ENCODE results near the gene SSX2IP. TPM values are rescaled to one million over a fixed set of nuclear protein-coding genes. Genes with fewer than 3 reads are reported as not detected.

The SSX2IP gene
- total RNA-seq, 2 experiments from 2014 or later = 11.9 to 12.6 TPM

DNA sequence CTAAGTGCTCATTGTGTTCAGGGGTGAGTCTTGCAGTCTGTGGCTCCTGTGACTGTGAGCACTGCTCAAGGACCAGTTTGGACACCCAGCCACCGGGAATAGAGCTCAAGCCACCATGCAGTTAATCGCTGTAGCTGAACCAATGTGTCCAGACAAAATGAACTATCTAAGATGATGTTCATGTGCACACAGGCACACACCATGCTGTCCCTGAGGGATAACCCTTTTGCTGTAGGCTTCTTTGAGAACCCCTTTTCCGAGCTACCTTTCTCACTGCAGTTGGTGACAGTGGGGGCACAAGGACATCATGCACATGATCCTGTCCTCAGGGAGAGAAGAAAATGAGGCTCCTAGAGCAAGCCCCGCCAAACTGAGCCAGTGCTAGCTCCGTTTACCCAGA lies 65.4 kb downstream of the SSX2IP start:
- H3K27me3 Mint-ChIP-seq (ENCODE audit: low read depth) = no peaks in the 10 kb centered on the region
- CTCF ChIA-PET = interaction anchor here (0.7 to 2.2 kb wide), 5 partner anchors 38 to 311 kb away, joined by 3 to 7 read pairs (median 5); no protein-coding TSS in a partner anchor
- H3K27ac Mint-ChIP-seq = no peak overlapping the region
- DNase-seq = no peak
- intact Hi-C loops (cut with micrococcal nuclease) = loop anchor here (10.0 kb wide), 1 partner anchor 720 kb away; no protein-coding TSS in a partner anchor
- no peaks in the 10 kb centered on the region for H3K9me3 Mint-ChIP-seq
- peaks cover 10% of the 10 kb centered on the region for H3K4me1 Mint-ChIP-seq (ENCODE audit: low read depth)
- no peak overlapping the region for H3K4me3 Mint-ChIP-seq
- H3K36me3 Mint-ChIP-seq (ENCODE audit: low read depth) = no peaks in the 10 kb centered on the region

DNA sequence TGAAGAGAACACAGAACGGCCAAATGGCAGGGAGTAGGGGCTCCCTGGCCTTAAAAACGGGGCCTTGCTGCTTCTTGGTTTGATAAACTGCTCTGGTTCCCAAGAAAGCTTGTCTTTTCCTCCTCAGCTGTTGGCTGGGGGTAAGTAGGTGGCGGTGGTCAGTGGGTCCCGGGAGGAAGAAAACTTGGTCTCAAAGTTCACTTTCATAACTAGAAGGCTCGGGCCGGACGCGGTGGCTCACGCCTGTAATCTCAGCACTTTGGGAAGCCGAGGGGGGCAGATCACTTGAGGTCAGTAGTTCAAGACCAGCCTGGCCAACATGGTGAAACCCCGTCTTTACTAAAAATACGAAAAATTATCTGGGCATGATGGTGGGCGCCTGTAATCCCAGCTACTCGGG lies 68.7 kb downstream of the SSX2IP start:
- Mint-ChIP-seq H3K27ac (no peak overlapping the region), H3K9me3 (no peaks in the 10 kb centered on the region), H3K36me3 (ENCODE audit: low read depth) (no peaks in the 10 kb centered on the region), H3K27me3 (ENCODE audit: low read depth) (no peaks in the 10 kb centered on the region), H3K4me1 (ENCODE audit: low read depth) (peaks cover 18% of the 10 kb centered on the region), H3K4me3 (no peak overlapping the region)
- no peak for DNase-seq
- CTCF ChIA-PET = interaction anchor here (0.6 to 5.2 kb wide), 12 partner anchors 11 to 480 kb away, joined by 3 to 49 read pairs (median 4); partner anchors contain the start of gene SSX2IP
- intact Hi-C loops (cut with micrococcal nuclease) = loop anchor here (1.0 to 10.0 kb wide), 5 partner anchors 151 to 717 kb away; no protein-coding TSS in a partner anchor

GRCh38 chr1:84620720-84621313 lies 69.4 kb downstream of the SSX2IP start:
- H3K27me3 Mint-ChIP-seq (ENCODE audit: low read depth) = no peaks in the 10 kb centered on the region
- H3K36me3 Mint-ChIP-seq (ENCODE audit: low read depth) = no peaks in the 10 kb centered on the region
- peak overlapping the region; percentile 94 for H3K27ac Mint-ChIP-seq
- intact Hi-C loops (cut with micrococcal nuclease) = loop anchor here (1.0 to 10.0 kb wide), 11 partner anchors 69 to 716 kb away; partner anchors contain the start of genes GNG5, RPF1, SPATA1 and SSX2IP
- H3K9me3 Mint-ChIP-seq = no peaks in the 10 kb centered on the region
- peaks cover 18% of the 10 kb centered on the region for H3K4me1 Mint-ChIP-seq (ENCODE audit: low read depth)
- H3K4me3 Mint-ChIP-seq = peak overlapping the region; percentile 93
- CTCF ChIA-PET = interaction anchor here (0.6 to 5.2 kb wide), 42 partner anchors 8 to 477 kb away, joined by 3 to 49 read pairs (median 4); partner anchors contain the start of genes CTBS, GNG5, PRKACB and SPATA1
- peak; percentile 85 for DNase-seq

DNA sequence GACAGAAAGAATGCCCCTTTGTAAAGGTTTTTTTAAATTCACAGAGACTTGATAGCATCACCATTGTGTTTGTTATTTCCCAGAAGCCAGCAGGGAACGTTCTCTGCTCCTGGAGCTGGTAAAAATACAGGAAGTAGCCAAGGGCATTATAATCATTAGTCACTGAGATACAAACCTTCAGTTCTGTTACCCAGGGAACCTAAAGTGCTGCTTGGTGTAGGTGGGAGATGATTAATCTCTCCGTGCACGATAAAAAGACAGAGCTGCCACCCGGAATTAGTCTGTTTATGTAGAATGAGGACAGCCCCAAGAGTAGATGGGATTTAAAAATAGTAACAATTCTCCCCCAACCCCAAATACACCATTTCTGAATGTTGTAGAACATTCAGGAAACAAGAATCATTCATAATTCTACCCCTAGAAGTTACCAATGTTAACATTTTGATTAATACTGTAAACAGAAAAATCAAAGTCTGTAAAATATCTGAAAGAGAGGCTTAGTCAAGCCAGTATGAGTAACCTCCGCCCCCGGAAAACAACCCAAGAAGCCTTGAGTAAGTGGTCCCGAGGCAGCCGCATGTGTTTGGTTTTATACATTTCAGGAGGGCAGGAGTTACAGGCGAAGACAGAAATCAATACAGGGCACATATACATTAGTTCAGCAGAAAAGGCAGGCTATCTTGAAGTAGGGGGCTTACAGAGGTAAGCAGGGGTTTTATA lies 70.7 kb downstream of the SSX2IP start:
- Mint-ChIP-seq H3K27ac (peak overlapping the region; percentile 76), H3K36me3 (ENCODE audit: low read depth) (no peaks in the 10 kb centered on the region), H3K4me1 (ENCODE audit: low read depth) (peaks cover 18% of the 10 kb centered on the region), H3K27me3 (ENCODE audit: low read depth) (no peaks in the 10 kb centered on the region), H3K4me3 (peak overlapping the region; percentile 42), H3K9me3 (peaks cover 1% of the 10 kb centered on the region)
- intact Hi-C loops (cut with micrococcal nuclease) = loop anchor here (1.0 to 10.0 kb wide), 12 partner anchors 20 to 715 kb away; partner anchors contain the start of genes GNG5, RPF1, SPATA1 and SSX2IP
- DNase-seq = peak; percentile 61
- CTCF ChIA-PET = interaction anchor here (0.6 to 5.2 kb wide), 32 partner anchors 9 to 452 kb away, joined by 3 to 49 read pairs (median 3); no protein-coding TSS in a partner anchor

GRCh38 chr1:84617349-84617748 lies 72.9 kb downstream of the SSX2IP start:
- no peak overlapping the region for H3K4me3 Mint-ChIP-seq
- H3K27me3 Mint-ChIP-seq (ENCODE audit: low read depth) = no peaks in the 10 kb centered on the region
- no peak overlapping the region for H3K27ac Mint-ChIP-seq
- CTCF ChIA-PET = no interaction called here
- intact Hi-C loops (cut with micrococcal nuclease) = no loop called here
- peaks cover 11% of the 10 kb centered on the region for H3K9me3 Mint-ChIP-seq
- peaks cover 2% of the 10 kb centered on the region for H3K36me3 Mint-ChIP-seq (ENCODE audit: low read depth)
- no peak for DNase-seq
- H3K4me1 Mint-ChIP-seq (ENCODE audit: low read depth) = peaks cover 23% of the 10 kb centered on the region

GRCh38 chr1:84615790-84616189 lies 74.5 kb downstream of the SSX2IP start:
- Mint-ChIP-seq H3K4me3 (no peak overlapping the region), H3K4me1 (ENCODE audit: low read depth) (peaks cover 28% of the 10 kb centered on the region), H3K27me3 (ENCODE audit: low read depth) (no peaks in the 10 kb centered on the region), H3K36me3 (ENCODE audit: low read depth) (peaks cover 2% of the 10 kb centered on the region), H3K27ac (no peak overlapping the region), H3K9me3 (peaks cover 13% of the 10 kb centered on the region)
- DNase-seq = no peak
- intact Hi-C loops (cut with micrococcal nuclease) = no loop called here
- CTCF ChIA-PET = no interaction called here

GRCh38 chr1:84613887-84614286 lies 76.4 kb downstream of the SSX2IP start:
- peaks cover 14% of the 10 kb centered on the region for H3K9me3 Mint-ChIP-seq
- intact Hi-C loops (cut with micrococcal nuclease) = no loop called here
- H3K27ac Mint-ChIP-seq = no peak overlapping the region
- no peak overlapping the region for H3K4me3 Mint-ChIP-seq
- peaks cover 13% of the 10 kb centered on the region for H3K4me1 Mint-ChIP-seq (ENCODE audit: low read depth)
- peaks cover 2% of the 10 kb centered on the region for H3K36me3 Mint-ChIP-seq (ENCODE audit: low read depth)
- CTCF ChIA-PET = interaction anchor here (1.2 to 1.3 kb wide), 2 partner anchors 9 to 27 kb away, joined by 3 to 6 read pairs; no protein-coding TSS in a partner anchor
- DNase-seq = no peak
- H3K27me3 Mint-ChIP-seq (ENCODE audit: low read depth) = no peaks in the 10 kb centered on the region

DNA sequence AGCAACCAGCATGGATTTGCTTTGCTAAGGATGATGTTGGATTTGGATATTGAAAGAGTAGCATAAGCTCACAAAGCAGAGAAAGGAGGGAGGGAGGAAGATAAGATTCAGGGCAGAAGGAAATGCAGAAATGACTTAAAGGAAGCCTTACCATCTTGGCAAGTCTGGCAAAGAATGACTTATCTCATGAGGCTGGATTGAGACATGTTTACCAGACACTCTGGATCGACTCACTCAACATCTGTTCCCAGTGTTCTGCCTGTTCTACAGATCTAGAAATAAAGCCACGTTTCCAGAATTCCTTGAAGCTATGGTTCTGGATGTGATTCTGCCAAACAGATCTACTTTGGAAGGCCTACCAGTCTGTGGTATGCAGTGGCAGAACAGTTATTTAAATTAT lies 77.2 kb downstream of the SSX2IP start:
- H3K4me1 Mint-ChIP-seq (ENCODE audit: low read depth) = peaks cover 13% of the 10 kb centered on the region
- CTCF ChIA-PET = no interaction called here
- H3K27ac Mint-ChIP-seq = no peak overlapping the region
- H3K36me3 Mint-ChIP-seq (ENCODE audit: low read depth) = peaks cover 2% of the 10 kb centered on the region
- H3K27me3 Mint-ChIP-seq (ENCODE audit: low read depth) = no peaks in the 10 kb centered on the region
- peaks cover 14% of the 10 kb centered on the region for H3K9me3 Mint-ChIP-seq
- H3K4me3 Mint-ChIP-seq = no peak overlapping the region
- DNase-seq = no peak
- intact Hi-C loops (cut with micrococcal nuclease) = no loop called here

GRCh38 chr1:84611796-84612195 lies 78.5 kb downstream of the SSX2IP start:
- Mint-ChIP-seq H3K4me3 (no peak overlapping the region), H3K9me3 (peaks cover 14% of the 10 kb centered on the region), H3K27me3 (ENCODE audit: low read depth) (no peaks in the 10 kb centered on the region), H3K27ac (no peak overlapping the region), H3K36me3 (ENCODE audit: low read depth) (peaks cover 2% of the 10 kb centered on the region), H3K4me1 (ENCODE audit: low read depth) (peaks cover 13% of the 10 kb centered on the region)
- intact Hi-C loops (cut with micrococcal nuclease) = no loop called here
- no peak for DNase-seq
- CTCF ChIA-PET = interaction anchor here (0.7 to 2.5 kb wide), 2 partner anchors 9 to 169 kb away, joined by 3 to 8 read pairs; no protein-coding TSS in a partner anchor

GRCh38 chr1:84611091-84611490 lies 79.2 kb downstream of the SSX2IP start:
- Mint-ChIP-seq H3K4me3 (no peak overlapping the region), H3K4me1 (ENCODE audit: low read depth) (peaks cover 13% of the 10 kb centered on the region), H3K27me3 (ENCODE audit: low read depth) (no peaks in the 10 kb centered on the region), H3K27ac (peak overlapping the region; percentile 10), H3K36me3 (ENCODE audit: low read depth) (peaks cover 6% of the 10 kb centered on the region), H3K9me3 (peaks cover 20% of the 10 kb centered on the region)
- CTCF ChIA-PET = interaction anchor here (0.6 to 2.5 kb wide), 2 partner anchors 10 to 681 kb away, joined by 3 to 8 read pairs; no protein-coding TSS in a partner anchor
- intact Hi-C loops (cut with micrococcal nuclease) = no loop called here
- DNase-seq = no peak

DNA sequence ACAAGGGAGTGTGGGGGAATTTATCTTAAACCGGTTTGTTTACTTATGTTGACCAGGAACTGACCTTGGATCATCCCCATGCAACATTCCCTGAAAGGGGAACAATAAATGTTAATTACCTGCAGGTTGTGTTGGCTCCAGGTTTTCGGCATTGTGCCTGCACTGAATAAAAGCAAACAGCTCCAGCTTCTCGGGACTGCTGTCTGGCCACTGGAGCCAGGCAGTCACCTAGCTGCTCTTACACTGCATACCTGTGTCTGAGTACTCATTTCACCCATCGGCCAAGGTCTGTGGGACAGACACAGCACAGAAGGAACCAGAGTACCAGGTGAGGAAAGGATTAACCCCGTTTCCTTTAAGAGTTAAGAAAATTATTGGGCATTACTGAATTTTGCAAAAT lies 83.3 kb downstream of the SSX2IP start:
- no peak for DNase-seq
- Mint-ChIP-seq H3K4me1 (ENCODE audit: low read depth) (peaks cover 7% of the 10 kb centered on the region), H3K27me3 (ENCODE audit: low read depth) (no peaks in the 10 kb centered on the region), H3K36me3 (ENCODE audit: low read depth) (peaks cover 22% of the 10 kb centered on the region), H3K4me3 (no peak overlapping the region), H3K27ac (no peak overlapping the region), H3K9me3 (peaks cover 30% of the 10 kb centered on the region)
- CTCF ChIA-PET = interaction anchor here (0.9 to 1.2 kb wide), 2 partner anchors 10 to 13 kb away, joined by 3 read pairs; no protein-coding TSS in a partner anchor
- intact Hi-C loops (cut with micrococcal nuclease) = no loop called here

DNA sequence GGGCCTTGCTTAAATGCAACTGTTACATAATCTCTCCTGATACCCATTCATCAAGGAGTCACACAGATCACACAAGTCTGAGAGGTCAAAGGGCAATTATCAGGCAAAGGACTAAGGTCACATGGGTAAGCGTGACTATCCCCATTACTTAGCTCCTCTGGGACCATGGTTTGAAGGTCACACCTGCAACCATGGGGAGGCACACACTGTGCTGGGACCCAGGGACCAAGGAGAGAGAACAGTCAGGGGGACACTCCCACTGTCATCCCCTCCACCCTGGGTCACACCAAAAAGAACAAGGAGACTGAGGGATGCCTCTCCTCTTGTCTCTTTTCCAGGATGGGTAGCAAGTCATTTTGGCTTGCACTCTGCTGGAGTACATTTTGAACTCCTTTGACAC lies 85.1 kb downstream of the SSX2IP start:
- no peak for DNase-seq
- H3K4me3 Mint-ChIP-seq = no peak overlapping the region
- no peaks in the 10 kb centered on the region for H3K27me3 Mint-ChIP-seq (ENCODE audit: low read depth)
- H3K9me3 Mint-ChIP-seq = peaks cover 27% of the 10 kb centered on the region
- H3K4me1 Mint-ChIP-seq (ENCODE audit: low read depth) = peaks cover 5% of the 10 kb centered on the region
- H3K36me3 Mint-ChIP-seq (ENCODE audit: low read depth) = peaks cover 22% of the 10 kb centered on the region
- CTCF ChIA-PET = interaction anchor here (0.6 kb wide), 1 partner anchor 80 kb away, joined by 5 read pairs; no protein-coding TSS in a partner anchor
- intact Hi-C loops (cut with micrococcal nuclease) = no loop called here
- no peak overlapping the region for H3K27ac Mint-ChIP-seq
